T follicular helper cell (primary cell): Measurements from ENCODE around the gene SEMA4A.
"Not testable (repeated sequence)": the region's sequence is repeated elsewhere in the genome, so short reads cannot be mapped to it uniquely, and the experiment has no call there.

Experiments used
- DNase-seq: peaks from one replicate; pipeline ENCODE4 v3.0.0-alpha.2; 2020; ENCODE audit warnings: low read depth

SEMA4A gene

GRCh38 chr1:156160000-156160742 lies 6.8 kb downstream of the SEMA4A start:
- no peak for DNase-seq

DNA sequence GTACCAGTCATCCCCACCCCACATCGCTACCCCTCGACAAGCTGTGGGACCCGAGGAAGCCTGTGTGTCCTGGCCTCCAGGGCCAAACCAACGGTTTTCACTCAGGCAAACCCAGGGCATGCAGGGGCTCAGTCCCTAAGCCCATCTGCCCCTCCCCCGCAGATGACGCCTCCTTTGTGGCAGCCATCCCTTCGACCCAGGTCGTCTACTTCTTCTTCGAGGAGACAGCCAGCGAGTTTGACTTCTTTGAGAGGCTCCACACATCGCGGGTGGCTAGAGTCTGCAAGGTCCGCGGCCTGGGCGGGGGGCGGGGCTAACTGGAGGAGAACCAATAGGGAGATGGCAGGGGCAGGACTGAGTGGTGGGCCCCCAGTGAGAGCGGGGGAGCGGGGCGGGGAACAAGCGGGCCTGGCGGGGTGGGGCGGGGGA lies 7.4 kb downstream of the SEMA4A start:
- DNase-seq: no peak

DNA sequence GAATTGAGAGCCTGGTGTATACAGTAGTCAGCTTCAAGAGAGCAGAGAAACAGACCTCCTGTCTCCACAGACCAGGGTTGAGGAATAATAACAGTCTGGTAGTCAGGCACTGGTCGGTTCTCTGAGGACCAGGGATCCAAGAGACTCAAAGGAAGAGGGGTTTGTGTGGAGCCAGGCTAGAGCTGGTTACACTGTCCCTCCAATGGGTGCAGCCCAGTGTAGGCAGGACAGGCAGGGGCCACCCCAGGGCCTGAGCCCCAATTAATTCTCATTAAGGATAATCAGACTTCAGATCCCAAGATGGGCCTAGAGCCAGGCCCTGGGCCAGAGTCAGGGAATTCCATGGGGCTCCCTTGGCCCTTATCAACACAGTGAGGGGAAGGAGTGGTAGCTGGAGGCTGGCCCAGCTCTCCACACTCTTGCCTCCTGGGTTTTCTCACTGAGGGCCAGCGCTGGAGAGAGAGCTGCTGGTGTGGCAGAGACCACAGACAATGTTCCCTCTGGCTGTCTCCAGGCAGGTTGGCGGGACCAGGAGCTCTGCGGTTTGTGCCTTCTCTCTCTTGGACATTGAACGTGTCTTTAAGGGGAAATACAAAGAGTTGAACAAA lies 9.1 kb downstream of the SEMA4A start:
- DNase-seq: no peak

DNA sequence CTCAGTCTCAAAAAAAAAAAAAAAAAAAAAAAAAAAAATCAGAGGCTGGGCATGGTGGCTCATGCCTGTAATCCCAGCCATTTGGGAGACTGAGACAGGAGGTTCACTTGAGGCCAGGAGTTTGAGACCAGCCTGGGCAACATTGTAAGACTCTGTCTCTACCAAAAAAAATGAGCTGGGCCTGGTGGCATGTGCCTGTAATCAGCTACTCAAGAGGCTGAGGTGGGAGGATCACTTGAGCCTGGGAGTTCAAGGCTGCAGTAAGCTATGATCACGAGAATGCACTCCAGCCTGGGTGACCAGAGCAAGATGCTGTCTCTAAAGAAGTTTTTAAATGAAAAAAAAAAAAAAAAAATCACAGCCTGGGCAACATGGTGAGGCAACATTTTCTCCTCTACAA lies 10.3 kb downstream of the SEMA4A start:
- no peak for DNase-seq

GRCh38 chr1:156164125-156164831 lies 10.9 kb downstream of the SEMA4A start:
- no peak for DNase-seq

- no peak for DNase-seq
Observed at GRCh38 chr1:156165083-156165482, 11.7 kb downstream of the SEMA4A start.

DNA sequence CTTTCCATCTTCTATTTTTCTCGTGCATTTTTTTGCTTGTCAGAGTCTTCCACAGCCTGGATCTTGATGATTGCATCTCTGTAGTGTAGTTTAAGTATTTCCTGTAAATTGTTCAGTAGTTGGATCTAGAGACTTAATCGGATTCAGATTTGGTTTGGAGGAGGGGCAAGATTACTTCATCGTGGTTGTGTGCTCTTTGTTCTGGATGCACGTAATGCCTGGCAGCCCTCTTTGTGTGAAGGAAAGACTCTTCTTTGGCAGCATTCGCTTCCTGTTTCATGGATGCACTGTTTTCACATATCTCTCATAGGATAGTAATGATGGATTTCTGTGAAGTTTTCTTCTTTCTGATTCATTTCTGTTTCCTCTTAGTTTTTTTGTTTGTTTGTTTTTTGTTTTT lies 14.2 kb downstream of the SEMA4A start:
- DNase-seq: no peak

DNA sequence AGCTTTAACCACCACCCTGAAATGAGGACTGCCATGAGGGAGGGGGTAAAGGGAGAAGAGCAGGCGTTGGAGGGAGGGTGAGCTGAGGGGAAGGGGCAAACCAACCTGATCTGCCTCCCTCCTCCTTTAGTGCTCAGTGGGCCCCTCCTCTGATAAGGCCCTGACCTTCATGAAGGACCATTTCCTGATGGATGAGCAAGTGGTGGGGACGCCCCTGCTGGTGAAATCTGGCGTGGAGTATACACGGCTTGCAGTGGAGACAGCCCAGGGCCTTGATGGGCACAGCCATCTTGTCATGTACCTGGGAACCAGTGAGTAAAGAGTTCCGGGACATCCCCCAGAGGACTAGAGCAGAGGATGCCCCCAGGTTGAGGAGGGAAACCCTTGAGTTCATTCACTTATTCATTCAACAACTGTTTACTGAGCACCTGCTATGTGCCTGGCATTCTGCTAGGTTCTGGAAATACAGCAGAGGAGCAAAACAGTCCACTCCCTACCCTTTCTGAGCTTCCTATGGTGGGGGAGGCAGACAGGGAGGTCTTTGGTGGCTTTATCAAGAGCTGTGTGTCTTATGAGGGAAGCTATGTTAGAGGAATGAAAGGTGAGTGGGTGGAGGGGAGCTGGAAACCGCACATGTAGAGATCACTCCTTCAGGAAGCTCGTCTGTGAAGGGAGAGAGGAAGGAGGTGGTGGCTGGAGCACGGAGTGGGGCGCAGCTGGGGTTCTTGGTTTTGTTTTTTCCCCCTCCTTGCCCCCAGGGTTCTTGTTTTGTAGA lies 19.5 kb downstream of the SEMA4A start:
- DNase-seq: no peak

DNA sequence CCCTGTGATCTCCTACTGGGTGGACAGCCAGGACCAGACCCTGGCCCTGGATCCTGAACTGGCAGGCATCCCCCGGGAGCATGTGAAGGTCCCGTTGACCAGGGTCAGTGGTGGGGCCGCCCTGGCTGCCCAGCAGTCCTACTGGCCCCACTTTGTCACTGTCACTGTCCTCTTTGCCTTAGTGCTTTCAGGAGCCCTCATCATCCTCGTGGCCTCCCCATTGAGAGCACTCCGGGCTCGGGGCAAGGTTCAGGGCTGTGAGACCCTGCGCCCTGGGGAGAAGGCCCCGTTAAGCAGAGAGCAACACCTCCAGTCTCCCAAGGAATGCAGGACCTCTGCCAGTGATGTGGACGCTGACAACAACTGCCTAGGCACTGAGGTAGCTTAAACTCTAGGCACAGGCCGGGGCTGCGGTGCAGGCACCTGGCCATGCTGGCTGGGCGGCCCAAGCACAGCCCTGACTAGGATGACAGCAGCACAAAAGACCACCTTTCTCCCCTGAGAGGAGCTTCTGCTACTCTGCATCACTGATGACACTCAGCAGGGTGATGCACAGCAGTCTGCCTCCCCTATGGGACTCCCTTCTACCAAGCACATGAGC lies 23.3 kb downstream of the SEMA4A start:
- no peak for DNase-seq

DNA sequence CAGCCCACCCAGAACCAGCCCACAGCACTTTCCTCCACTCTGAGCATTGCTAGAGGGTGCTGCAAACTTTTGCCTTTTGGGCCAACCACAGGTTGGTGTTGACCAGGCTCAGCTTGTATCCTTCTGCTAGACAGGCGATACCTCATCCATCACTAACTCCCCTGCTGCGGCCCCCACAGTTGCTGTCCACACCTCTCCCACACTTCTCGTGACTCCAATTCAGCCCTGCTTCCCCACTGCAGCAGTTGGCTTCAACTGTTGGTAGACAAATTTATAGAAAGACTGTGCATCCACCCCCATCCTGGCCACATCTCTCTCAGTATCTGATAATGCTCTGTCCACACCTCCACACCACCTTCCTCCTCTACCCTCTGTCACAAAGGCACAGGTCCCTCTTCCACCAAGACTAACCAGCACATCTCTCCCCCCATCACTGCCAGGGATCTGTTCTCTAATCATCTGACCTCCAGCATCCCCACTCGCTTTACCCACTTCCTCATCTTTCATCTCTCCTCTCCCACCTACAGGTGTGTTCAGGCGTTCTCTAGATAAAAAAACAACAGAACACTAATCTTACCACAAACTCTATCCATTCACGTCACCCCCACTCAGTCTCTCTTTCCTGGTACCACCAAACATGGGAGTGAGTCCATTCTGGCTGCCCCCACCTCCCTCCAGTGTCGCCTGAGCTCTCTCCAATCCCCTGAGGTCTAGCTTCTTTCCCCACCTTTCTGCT lies 24.7 kb downstream of the SEMA4A start:
- no peak for DNase-seq

DNA sequence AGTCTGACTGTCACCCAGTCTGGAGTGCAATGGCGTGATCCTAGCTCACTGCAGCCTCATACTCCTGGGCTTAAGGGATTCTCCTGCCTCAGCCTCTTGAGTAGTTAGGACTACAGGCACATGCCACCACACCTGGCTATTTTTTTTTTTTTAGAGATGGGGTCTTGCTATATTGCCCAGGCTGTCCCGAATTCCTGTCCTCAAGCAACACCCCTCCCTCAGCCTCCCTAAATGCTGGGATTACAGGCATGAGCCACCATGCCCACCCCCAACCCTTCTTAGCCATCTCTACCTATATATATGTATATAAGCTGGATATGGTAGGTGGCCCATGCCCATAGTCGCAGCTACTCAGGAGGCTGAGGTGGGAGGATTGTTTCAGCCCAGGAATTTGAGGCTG lies 27.1 kb downstream of the SEMA4A start:
- no peak for DNase-seq

- DNase-seq: not testable (repeated sequence)
Observed at GRCh38 chr1:156181391-156181924, 28.1 kb downstream of the SEMA4A start.

DNA sequence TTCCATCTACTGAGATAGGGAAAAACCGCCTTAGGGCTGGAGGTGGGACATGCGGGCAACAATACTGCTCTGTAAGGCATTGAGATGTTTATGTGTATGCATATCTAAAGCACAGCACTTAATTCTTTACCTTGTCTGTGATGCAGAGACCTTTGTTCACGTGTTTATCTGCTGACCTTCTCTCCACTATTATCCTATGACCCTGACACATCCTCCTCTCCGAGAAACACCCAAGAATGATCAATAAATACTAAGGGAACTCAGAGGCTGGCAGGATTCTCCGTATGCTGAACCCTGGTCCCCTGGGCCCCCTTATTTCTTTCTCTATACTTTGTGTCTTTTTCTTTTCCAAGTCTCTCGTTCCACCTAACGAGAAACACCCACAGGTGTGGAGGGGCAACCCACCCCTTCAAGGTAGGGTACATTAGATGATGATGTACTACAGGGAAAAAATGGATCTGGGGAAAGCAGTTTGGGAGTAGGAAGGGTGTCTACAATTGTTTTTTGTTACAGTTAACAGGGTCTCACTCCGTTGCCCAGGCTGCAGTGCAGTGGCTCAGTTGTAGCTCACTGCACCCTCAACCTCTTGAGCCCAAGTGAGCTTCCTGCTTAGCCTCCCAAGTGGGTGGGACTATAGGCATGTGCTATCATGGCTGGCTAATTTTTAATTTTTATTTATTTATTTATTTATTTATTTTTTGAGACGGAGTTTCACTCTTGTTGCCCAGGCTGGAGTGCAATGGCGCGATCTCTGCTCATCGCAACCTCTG lies 28.8 kb downstream of the SEMA4A start:
- DNase-seq: not testable (repeated sequence)

DNA sequence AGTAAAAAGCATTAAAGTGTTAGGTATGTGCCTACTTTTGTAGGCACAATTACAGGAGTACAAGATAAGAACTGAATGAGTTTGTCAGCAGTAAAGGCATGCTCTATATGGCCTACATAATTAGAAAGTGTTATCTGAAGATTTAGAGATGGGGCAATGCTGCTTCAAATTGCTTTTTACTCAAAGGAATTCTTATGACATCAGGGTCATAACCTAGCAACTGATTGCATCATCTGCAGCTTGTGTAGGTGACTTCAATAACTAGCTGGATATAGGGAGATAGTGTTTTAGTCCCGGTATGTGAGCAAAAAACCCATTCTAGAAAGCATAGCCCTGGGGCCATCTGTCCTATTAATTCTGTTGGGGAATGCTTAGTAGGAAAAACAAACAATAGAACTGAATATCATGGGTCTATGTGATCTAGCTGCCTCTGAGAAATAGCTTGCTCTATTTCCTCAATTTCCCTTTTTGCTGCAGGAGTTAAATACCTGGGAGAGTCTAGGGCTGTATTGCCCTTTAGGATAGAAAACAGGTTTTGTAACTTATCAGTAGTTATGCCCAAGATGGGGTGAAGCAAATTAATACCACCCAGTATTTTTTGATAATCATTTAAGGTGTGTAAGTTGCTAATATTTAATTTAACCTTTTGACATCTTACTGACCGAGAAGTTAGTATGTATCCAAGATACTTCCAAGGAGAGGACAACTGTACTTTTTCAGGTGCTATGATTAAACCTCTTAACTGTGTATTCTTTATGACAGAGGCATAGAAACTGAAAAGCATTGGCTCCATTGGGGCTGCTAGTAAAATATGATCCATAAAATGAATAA lies 33.2 kb downstream of the SEMA4A start:
- not testable (repeated sequence) for DNase-seq

DNA sequence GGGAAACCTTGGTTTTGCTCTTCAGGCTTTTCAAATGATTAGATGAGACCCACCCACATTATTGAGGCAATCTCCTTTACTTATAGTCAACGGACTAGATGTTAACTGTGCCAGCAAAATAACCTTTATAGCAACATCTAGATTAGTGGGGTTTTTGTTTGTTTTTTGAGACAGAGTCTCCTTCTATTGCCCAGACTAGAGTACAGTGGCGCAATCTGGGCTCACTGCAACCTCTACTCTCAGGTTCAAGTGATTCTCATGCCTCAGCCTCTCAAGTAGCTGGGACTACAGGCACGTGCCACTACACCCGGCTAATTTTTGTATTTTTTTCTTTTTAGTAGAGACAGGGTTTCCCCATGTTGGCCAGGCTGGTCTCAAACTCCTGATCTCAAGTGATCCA lies 36.9 kb downstream of the SEMA4A start:
- DNase-seq: not testable (repeated sequence)

GRCh38 chr1:156191292-156191964 lies 38.0 kb downstream of the SEMA4A start:
- no peak for DNase-seq

GRCh38 chr1:156193208-156193487 lies 39.8 kb downstream of the SEMA4A start:
- no peak for DNase-seq

GRCh38 chr1:156193488-156194299 lies 40.3 kb downstream of the SEMA4A start, which contains the start of gene SLC25A44:
TSS of gene SLC25A44 (plus strand) at chr1:156194104. CDS start at chr1:156199848, 5,744 bp downstream.
- peak; percentile 96 for DNase-seq
